Testis (tissue), 3 donors: ENCODE data around the gene MANBA. TPM values are rescaled to one million over a fixed set of nuclear protein-coding genes. Genes with fewer than 3 reads are reported as not detected.

Source experiments
- DNase-seq: peaks from one replicate; pipeline ENCODE4 v3.0.0-alpha.2; 2019
- H3K27ac ChIP-seq, 2 donors: fragments of 200-600 bp; sonication (generic); one replicate each; pipeline ENCODE4 v1.5.1; 2019
- H3K27me3 ChIP-seq: fragments of 200-600 bp; sonication (generic); one replicate; pipeline ENCODE4 v1.5.1; 2019
- H3K36me3 ChIP-seq: fragments of 200-600 bp; sonication (generic); one replicate; pipeline ENCODE4 v1.5.1; 2017; ENCODE audit warnings: low read depth; ENCODE audit errors: missing control alignments
- H3K4me1 ChIP-seq: fragments of 200-600 bp; sonication (generic); one replicate; pipeline ENCODE4 v1.5.1; 2019
- H3K4me3 ChIP-seq, 2 donors: fragments of 200-600 bp; sonication (generic); one replicate each; pipeline ENCODE4 v1.5.1; 2017 to 2019
- H3K9me3 ChIP-seq: fragments of 200-600 bp; sonication (generic); one replicate; pipeline ENCODE4 v1.5.1; 2017
- CTCF ChIP-seq, 3 experiments: fragments of 450-650 bp in 2 of 3; fragments of 200-600 bp in 1 of 3; sonication (generic) in 1 of 3; IDR thresholded peaks; one replicate each; pipeline ENCODE4 v1.5.1; 2016 to 2019; ENCODE audit warnings: antibody characterized with exemption in 3 of 3, mild to moderate bottlenecking in 2 of 3, moderate library complexity in 1 of 3
- POLR2A ChIP-seq: fragments of 450-650 bp; IDR thresholded peaks from one replicate; pipeline ENCODE4 v1.6.1; 2017; ENCODE audit warnings: antibody characterized with exemption, mild to moderate bottlenecking, moderate library complexity
- WGBS, 2 donors: methylation state at CpG; one replicate each; pipeline ENCODE4 v1.1.5; 2018; 5-methylcytosine and 5-hydroxymethylcytosine counted together
- intact Hi-C: fragments of 100-400 bp; cut with DNase I; formaldehyde crosslinking; loops from one replicate; pipeline ENCODE4 v1.15.1; 2023; ENCODE audit warnings: low total_unique reads
- polyA plus RNA-seq: library from polyadenylated mRNA; stranded (reverse); fragments of 350-450 nt; fragmentation: Illumina TruSeq; extraction: RNeasy Lipid Tissue Mini Kit (QIAGEN cat#74804); gene quantifications from one replicate; pipeline ENCODE4 v1.2.3, GENCODE V29; 2014; ENCODE audit warnings: low read depth, low replicate concordance; ENCODE audit not compliant: insufficient read depth
- total RNA-seq, 2 donors: library from RNA; depleted of rRNA; stranded (reverse); fragments of >200 nt; gene quantifications; one replicate each; pipeline ENCODE4 v1.2.3, GENCODE V29; 2016

MANBA gene
- total and polyA plus RNA-seq, 3 donors from 2014 or later, result 9.2 to 22.7 (median 13.6) TPM

GRCh38 chr4:102807345-102807744 is 46.6 kb upstream of the MANBA start:
- peaks cover 3% of the 10 kb centered on the region for H3K4me1 ChIP-seq
- WGBS, 2 donors, result 68 to 85% methylated on average over 1 of the region's 1 CpG

DNA sequence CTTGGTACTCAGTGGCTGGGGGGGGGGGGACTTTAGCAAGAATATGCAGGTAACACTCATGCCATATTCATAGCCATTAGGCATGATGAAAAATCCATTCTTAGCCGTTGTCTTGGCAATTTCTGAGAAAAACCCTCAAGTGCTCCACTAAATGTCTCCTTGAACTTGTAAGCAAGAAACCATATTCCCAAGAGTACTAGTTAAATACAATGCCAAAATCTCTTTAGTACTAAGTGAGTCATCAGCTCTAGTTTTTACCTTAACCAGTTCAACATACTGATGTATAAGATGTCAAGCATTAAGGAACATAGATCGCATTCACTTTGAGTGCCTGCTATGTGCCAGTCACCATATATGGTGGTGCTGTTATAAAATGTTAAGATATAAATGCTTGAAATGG is 39.0 kb upstream of the MANBA start:
- H3K9me3 ChIP-seq, result no peaks in the 10 kb centered on the region
- intact Hi-C loops, result no loop called here
- TF ChIP-seq POLR2A (no peak), CTCF (IDR thresholded peaks at IDR 0.05) (no peak)
- H3K27ac ChIP-seq, result no peak overlapping the region
- H3K27me3 ChIP-seq, result no peaks in the 10 kb centered on the region
- no peaks in the 10 kb centered on the region for H3K36me3 ChIP-seq
- 83 to 84% methylated on average over 2 of the region's 2 CpGs for WGBS, 2 donors
- DNase-seq, result no peak
- H3K4me3 ChIP-seq, result no peak overlapping the region
- no peaks in the 10 kb centered on the region for H3K4me1 ChIP-seq

More at GRCh38 chr4:102807345-102807744, 46.6 kb upstream of the MANBA start:
- Histone ChIP-seq H3K27me3 (no peaks in the 10 kb centered on the region), H3K4me3 (no peak overlapping the region), H3K9me3 (no peaks in the 10 kb centered on the region), H3K27ac (no peak overlapping the region), H3K36me3 (no peaks in the 10 kb centered on the region)
- intact Hi-C loops, result no loop called here
- DNase-seq, result no peak
- TF ChIP-seq CTCF (IDR thresholded peaks at IDR 0.05), result no peak
- TF ChIP-seq POLR2A, result no peak

GRCh38 chr4:102794999-102795398 is 34.2 kb upstream of the MANBA start:
- Histone ChIP-seq H3K9me3 (no peaks in the 10 kb centered on the region), H3K36me3 (no peaks in the 10 kb centered on the region), H3K27me3 (no peaks in the 10 kb centered on the region), H3K4me3 (no peak overlapping the region), H3K4me1 (no peaks in the 10 kb centered on the region), H3K27ac (no peak overlapping the region)
- no peak for DNase-seq
- 93 to 94% methylated on average over 2 of the region's 2 CpGs for WGBS, 2 donors
- TF ChIP-seq POLR2A, result no peak
- no peak for TF ChIP-seq CTCF (IDR thresholded peaks at IDR 0.05)
- intact Hi-C loops, result no loop called here

DNA sequence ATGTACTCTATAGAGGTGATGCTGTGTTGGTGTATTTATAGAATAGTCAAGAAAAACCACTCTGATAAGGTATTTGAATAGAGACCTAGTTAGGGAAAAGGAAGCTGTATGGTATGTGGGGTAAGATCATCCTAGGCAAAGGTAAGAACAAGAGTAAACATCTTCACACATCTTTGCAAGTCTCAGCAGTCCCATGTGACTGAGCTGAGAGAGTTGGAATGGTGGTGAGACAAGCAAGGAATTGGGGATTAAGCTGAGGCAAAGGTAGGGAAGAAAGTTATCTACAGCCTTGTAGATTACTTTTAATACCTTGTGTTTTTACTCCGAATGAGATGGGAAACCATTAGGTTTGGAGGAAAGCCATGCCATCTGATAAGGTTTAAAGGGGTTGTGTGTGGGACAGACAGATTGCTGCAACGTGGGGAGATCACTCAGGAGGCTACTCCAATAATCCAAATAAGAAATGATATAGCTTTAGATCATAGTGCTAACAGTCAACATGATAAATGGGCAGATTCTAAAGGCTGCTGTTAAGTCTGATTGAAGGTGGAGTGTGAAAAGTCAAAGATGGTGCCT is 31.7 kb upstream of the MANBA start:
- Histone ChIP-seq H3K9me3 (no peaks in the 10 kb centered on the region), H3K4me3 (no peak overlapping the region), H3K36me3 (no peaks in the 10 kb centered on the region), H3K4me1 (no peaks in the 10 kb centered on the region), H3K27ac (no peak overlapping the region), H3K27me3 (no peaks in the 10 kb centered on the region)
- TF ChIP-seq POLR2A (no peak), CTCF (IDR thresholded peaks at IDR 0.05) (no peak)
- DNase-seq, result no peak
- intact Hi-C loops, result no loop called here
- WGBS, 2 donors, result 77 to 85% methylated on average over 2 of the region's 2 CpGs

DNA sequence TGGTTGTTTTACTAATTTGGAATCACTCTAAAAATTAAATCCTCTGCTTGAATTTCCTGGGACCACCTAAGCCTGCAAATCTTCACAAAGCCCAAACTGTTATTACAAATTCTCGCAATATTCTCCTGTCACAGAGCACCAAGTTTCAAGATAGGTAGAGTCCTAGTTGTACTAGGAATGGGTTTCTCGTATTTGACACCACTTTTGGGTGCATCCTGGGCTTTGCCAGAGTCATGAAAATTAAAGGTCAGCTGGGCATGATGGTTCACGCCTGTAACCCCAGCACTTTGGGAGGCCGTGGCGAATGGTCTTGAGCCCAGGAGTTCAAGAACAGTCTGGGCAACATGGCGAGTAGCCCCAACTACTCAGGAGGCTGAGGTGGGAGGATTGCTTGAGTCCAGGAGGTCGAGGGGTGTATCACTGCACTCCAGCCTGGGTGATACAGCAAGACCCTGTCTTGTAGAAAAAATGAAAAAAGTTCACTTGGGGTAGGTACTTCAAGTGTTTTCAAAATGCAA is 30.6 kb upstream of the MANBA start:
- intact Hi-C loops, result no loop called here
- H3K27ac ChIP-seq, result no peak overlapping the region
- WGBS, 2 donors, result 75 to 78% methylated on average over 7 of the region's 7 CpGs
- TF ChIP-seq CTCF (IDR thresholded peaks at IDR 0.05) (no peak), POLR2A (no peak)
- DNase-seq, result no peak
- H3K4me1 ChIP-seq, result no peaks in the 10 kb centered on the region
- H3K36me3 ChIP-seq, result no peaks in the 10 kb centered on the region
- H3K4me3 ChIP-seq, result no peak overlapping the region
- no peaks in the 10 kb centered on the region for H3K27me3 ChIP-seq
- H3K9me3 ChIP-seq, result no peaks in the 10 kb centered on the region
